COR-L47 (cell line): ENCODE data around the gene MUC5AC.
"Not testable (repeated sequence)": the region's sequence is repeated elsewhere in the genome, so short reads cannot be mapped to it uniquely, and the experiment has no call there.

Source experiments
- DNase-seq: peaks from one replicate; lab custom pipeline; 2025; lab: John Stamatoyannopoulos, UW

Gene MUC5AC

GRCh38 chr11:1147792-1148191 is 10.0 kb upstream of the MUC5AC start:
- DNase-seq = no peak

GRCh38 chr11:1148752-1149180 is 9.0 kb upstream of the MUC5AC start:
- no peak for DNase-seq

- no peak for DNase-seq
Measured at GRCh38 chr11:1149545-1149944, 8.2 kb upstream of the MUC5AC start.

- DNase-seq = no peak
Measured at GRCh38 chr11:1150116-1150515, 7.6 kb upstream of the MUC5AC start.

- no peak for DNase-seq
Measured at GRCh38 chr11:1150769-1151365, 6.9 kb upstream of the MUC5AC start.

- DNase-seq = no peak
Measured at GRCh38 chr11:1151366-1152315, 6.1 kb upstream of the MUC5AC start.

GRCh38 chr11:1152316-1153104 is 5.2 kb upstream of the MUC5AC start:
- DNase-seq = no peak

GRCh38 chr11:1153105-1153950 is 4.4 kb upstream of the MUC5AC start:
- no peak for DNase-seq

- DNase-seq = no peak
Measured at GRCh38 chr11:1153951-1154493, 3.7 kb upstream of the MUC5AC start.

GRCh38 chr11:1154656-1155055 is 3.1 kb upstream of the MUC5AC start:
- not testable (repeated sequence) for DNase-seq

GRCh38 chr11:1155274-1155693 is 2.5 kb upstream of the MUC5AC start:
- DNase-seq = no peak

- DNase-seq = no peak
Measured at GRCh38 chr11:1156506-1157340, 1.0 kb upstream of the MUC5AC start.

- DNase-seq = no peak
Measured at GRCh38 chr11:1157341-1157644, 460 bp upstream of the MUC5AC start.

- DNase-seq = no peak
Measured at GRCh38 chr11:1158681-1159487, 1.1 kb downstream of the MUC5AC start.

GRCh38 chr11:1159488-1160220 is 1.9 kb downstream of the MUC5AC start:
- DNase-seq = not testable (repeated sequence)

GRCh38 chr11:1160231-1161101 is 2.7 kb downstream of the MUC5AC start:
- no peak for DNase-seq

GRCh38 chr11:1161410-1162137 is 3.8 kb downstream of the MUC5AC start:
- DNase-seq = no peak
